ENCODE results near the gene RGMA.
A peak's percentile ranks its signal among the peaks of the same experiment; 100 is the strongest.

GRCh38 chr15:93036951-93037819, 51.8 kb downstream of the RGMA start:
- peak; percentile 21 for TF ChIP-seq CTCF (IDR thresholded peaks at IDR 0.05; ENCODE audit: poor library complexity)
- TF ChIP-seq EZH2 (IDR thresholded peaks at IDR 0.05; ENCODE audit: borderline replicate concordance), result no peak
- no peak for TF ChIP-seq EZH2phosphoT487 (IDR thresholded peaks at IDR 0.05; ENCODE audit: low read depth, severe bottlenecking, unreplicated experiment)
